ENCODE data around the gene FARS2.

FARS2 gene

DNA sequence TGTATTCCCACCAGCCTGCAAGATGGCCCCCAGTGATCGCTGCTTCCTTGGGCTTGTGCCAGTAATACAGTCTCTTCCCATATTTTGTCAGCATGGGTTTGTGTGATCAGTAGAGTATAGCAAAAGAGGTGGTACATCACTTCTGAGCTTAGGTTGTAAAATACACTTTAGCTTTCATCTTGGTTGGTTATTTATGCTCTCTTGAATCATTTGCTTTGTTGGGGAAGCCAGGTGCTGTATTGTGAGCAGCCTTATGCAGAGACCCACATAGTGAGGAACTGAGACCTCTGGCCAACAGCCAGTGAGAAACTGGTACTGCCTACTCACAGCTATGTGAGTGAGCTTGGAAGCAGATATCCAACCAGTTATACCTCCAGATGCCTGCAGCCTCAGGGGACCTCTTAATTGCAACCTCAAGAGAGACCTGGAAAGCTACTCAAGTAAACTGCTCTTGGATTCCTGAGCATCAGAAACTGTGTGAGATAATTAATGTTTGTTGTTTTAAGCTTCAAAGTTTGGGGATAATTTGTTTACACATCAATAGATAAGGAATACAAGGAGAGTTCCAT, 229.3 kb downstream of the FARS2 start:
- TF ChIP-seq, protein P1, sequence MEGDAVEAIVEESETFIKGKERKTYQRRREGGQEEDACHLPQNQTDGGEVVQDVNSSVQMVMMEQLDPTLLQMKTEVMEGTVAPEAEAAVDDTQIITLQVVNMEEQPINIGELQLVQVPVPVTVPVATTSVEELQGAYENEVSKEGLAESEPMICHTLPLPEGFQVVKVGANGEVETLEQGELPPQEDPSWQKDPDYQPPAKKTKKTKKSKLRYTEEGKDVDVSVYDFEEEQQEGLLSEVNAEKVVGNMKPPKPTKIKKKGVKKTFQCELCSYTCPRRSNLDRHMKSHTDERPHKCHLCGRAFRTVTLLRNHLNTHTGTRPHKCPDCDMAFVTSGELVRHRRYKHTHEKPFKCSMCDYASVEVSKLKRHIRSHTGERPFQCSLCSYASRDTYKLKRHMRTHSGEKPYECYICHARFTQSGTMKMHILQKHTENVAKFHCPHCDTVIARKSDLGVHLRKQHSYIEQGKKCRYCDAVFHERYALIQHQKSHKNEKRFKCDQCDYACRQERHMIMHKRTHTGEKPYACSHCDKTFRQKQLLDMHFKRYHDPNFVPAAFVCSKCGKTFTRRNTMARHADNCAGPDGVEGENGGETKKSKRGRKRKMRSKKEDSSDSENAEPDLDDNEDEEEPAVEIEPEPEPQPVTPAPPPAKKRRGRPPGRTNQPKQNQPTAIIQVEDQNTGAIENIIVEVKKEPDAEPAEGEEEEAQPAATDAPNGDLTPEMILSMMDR (IDR thresholded peaks at IDR 0.05), result no peak
- DNase-seq (ENCODE audit: low spot score), result no peak
- Histone ChIP-seq H3K4me3 (no peak overlapping the region), H3K27ac (no peak overlapping the region)

DNA sequence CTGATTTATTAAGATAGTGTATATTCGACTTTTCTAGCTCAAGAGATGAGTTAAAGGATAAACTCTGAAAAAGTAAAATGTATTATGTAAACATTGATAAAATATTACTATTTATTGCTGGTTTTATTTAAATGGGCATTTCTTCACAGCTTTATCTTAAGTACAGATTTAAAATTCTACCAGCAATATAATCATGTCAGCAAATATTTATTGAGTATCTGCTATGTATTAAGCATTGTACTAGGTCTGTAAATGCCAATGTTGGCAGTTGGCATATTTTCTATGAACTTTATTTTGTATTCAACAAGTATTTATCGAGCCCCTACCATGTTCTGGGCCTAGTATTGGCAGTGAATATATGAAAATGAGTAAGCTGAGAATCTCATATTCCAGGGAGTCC, 231.0 kb downstream of the FARS2 start:
- no peak for DNase-seq (ENCODE audit: low spot score)
- no peak overlapping the region for H3K4me3 ChIP-seq
- TF ChIP-seq, protein P1 (IDR thresholded peaks at IDR 0.05), result no peak
- no peak overlapping the region for H3K27ac ChIP-seq

DNA sequence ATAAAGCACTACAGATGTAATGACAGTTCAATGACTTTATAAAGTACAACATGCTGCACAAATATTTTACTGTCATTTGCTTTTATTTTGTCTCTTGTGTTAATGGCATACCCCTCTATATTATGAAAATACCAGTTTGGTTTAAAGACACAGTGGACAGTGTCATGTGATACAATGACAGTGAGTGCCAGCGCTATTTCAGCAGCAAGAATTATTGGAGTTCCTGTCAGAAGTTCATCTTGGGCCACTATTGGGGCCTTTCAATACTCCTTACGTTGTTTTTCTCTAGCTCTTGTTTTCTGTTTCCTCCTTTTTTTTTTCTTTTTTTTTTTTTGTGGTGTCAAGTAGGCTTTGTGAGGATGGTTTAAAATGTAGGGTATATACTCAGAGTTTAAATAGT, 232.5 kb downstream of the FARS2 start:
- no peak for DNase-seq (ENCODE audit: low spot score)
- Histone ChIP-seq H3K27ac (no peak overlapping the region), H3K4me3 (no peak overlapping the region)
- TF ChIP-seq, protein P1 (IDR thresholded peaks at IDR 0.05), result no peak

DNA sequence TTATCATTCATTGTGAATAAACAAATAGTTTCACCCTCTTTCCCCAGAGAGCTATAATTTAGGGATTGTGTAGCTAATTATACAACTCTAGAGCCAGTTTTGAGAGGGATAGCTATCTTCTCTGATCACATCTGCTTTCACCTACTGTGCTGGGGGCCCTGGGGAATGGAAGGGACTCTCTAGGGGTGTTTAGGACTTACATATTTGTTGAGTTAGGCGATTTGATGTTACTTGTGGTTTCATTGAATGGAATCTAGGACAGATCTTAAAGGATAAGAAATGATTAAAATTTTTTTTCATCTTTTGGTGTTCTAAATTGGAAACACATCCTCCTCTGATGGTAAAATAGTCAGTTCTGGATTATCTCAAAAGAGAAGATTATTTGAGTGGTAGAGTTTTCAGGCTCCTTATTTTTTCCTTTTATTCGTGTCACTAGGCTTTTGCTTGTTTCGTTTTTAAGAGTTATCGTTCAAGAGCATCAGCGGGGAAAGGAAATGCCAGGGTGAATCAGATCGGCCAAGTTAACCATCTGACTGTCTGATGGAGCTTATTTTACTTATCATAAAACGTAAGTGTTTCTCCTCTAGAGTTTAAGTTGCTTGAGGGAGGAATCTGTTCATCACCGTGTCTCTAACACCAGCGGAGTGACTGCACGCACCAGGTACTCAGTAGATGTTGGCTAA, 236.7 kb downstream of the FARS2 start:
- Histone ChIP-seq H3K27ac (no peak overlapping the region), H3K4me3 (no peak overlapping the region)
- DNase-seq (ENCODE audit: low spot score), result no peak
- TF ChIP-seq, protein P1 (IDR thresholded peaks at IDR 0.05), result no peak

DNA sequence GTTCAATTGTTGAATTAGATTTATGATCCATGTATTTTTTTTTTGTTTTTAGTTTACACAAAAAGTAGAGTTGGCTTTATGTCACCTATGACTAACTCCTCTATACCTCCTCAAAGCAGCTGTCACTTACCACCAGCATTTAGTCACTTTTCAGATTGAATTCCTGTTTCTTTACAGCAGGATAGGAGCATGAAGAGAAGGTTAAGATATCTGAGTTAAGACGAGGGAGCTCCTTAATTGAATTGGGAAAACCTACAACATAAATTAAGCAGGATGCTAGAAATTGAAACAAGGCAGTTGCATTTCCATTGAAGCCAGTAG, 237.2 kb downstream of the FARS2 start:
- no peak overlapping the region for H3K4me3 ChIP-seq
- TF ChIP-seq, protein P1 (IDR thresholded peaks at IDR 0.05), result no peak
- no peak for DNase-seq (ENCODE audit: low spot score)
- H3K27ac ChIP-seq, result no peak overlapping the region

DNA sequence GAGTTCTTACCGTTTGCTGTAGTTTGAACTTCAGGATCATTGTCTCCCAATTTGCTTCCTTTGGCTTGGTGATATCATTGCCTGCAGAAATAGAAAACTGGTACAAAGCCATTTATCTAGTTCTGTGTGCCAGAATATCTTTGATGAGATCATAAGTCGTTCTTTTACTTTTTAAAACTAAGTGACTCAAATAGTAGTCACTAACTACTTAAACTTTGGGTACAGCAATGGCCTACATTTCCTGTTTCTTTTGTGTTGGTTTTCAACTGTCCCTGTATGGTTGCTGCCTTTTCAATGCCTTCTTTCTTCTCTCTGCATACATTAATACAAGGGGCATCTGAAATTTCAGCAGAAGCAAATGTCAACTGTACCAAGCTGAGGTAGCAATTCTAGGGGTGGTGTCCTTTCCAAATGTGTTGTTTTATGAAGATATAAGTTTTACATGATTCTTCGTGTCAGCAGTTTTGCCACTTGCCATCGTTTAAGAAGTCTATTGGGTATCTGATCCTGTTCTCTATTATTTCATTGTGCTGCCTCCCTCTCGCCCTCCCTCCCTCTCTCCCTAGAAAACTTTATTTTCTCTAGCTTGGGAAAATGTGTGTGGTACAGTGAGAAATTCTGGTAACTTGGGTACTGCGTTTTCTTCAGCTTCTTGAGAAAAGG, 238.5 kb downstream of the FARS2 start:
- H3K27ac ChIP-seq, result no peak overlapping the region
- H3K4me3 ChIP-seq, result no peak overlapping the region
- DNase-seq (ENCODE audit: low spot score), result no peak
- TF ChIP-seq, protein P1 (IDR thresholded peaks at IDR 0.05), result no peak

DNA sequence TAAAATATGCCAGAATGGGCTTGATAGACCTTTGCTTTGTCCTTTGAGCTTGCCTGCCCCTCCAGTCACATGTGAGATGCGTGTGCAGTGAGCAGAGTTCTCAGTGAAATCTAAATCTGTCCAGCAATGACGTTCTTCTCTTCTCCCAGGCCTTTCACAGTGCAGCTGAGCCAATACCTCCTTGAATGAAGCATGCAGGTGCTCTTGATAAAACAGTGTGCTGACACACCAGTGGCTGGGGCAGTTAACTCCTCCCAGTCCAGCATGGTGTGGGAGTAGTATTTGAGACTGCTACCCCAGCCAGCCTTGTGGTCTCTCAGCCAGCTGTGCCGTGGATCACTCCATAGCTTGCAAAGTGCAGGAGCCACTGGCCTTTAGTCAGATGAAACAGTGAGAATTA, 240.5 kb downstream of the FARS2 start:
- TF ChIP-seq, protein P1 (IDR thresholded peaks at IDR 0.05), result no peak
- no peak for DNase-seq (ENCODE audit: low spot score)
- no peak overlapping the region for H3K4me3 ChIP-seq
- H3K27ac ChIP-seq, result no peak overlapping the region

All from coronary artery (tissue), 2 donors.